ENCODE data around the gene LRP5.
A peak's percentile ranks its signal among the peaks of the same experiment; 100 is the strongest.
"Not testable (repeated sequence)": the region's sequence is repeated elsewhere in the genome, so short reads cannot be mapped to it uniquely, and the experiment has no call there.

LRP5 gene

DNA sequence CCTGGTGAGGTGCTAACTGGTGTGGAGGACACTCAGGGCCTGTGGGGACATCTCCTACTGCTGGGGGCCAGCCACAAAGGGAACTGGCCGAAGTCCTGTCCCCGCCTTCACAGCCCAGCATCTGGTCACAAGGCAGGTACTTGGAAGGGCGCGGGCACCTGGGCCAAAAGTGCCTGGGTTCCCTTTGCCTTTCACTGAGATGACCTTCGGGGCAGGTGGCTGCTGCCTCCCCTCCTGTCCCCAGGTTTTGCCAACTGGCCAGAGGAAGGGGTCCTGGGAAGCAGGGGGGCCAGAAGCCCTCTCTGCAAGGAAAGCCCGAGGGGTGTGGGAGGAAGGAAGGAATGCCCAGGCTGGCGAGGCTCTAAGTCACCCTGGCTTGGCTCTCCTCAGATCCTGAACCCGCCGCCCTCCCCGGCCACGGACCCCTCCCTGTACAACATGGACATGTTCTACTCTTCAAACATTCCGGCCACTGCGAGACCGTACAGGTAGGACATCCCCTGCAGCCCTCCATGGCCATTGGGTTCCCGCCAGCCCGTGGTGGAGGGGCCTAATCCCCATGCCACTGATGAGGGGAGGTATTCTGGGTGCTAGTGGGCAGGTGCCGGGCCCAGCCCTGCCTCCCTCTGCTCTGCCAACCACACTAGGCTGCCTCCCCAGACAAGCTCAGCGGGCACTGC, 133.8 kb downstream of the LRP5 start:
- DNase-seq: no peak

DNA sequence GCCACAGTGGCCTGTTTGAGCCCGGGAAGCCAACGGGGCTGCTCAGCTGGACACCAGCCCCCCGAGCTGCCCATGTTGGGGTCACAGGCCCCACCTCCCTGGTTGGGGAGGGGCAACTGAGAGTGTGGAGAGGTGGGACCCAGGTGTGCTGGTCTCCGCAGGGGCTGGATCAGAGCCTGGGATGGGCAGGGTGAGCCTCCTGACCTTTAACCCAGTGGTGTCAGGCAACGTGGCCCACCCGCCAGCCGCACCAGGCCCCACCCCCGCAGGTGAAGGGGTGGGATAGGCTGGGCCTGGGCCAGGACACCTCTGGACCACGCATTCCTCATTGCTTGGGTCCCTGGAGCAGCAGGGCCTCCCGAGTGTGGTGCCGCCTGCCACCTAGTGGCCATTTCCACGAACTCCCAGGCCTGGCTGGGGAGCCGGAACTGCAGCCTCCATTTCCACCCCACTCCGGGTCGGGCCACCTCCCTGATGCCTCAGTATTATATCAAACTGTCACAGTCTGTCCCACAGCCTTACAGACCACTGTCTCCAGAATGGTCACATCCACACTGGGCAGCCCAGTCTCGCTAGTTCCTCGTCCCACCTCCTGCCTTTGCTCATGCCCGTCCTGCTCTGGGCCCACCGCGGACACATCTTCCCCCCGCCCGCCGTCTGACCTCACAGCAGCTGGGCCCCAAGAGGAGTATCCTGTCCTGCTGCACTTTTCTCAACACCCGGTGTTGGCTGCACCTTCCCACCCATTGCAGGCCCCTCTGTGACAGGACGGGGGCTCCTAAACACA, 134.8 kb downstream of the LRP5 start:
- DNase-seq: no peak

DNA sequence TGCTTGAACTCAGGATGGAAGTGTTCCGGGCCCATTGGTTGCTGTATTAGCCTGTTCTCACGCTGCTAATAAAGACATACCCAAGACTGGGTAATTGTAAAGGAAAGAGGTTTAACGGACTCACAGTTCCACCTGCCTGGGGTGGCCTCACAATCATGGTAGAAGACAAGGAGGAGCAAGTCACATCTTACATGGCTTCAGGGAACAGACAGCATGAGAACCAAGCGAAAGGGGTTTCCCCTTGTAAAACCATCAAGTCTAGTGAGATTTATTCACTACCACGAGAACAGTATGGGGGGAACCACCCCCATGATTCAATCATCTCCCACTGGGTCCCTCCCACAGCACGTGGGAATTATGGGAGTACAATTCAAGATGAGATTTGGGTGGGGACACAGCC, 135.5 kb downstream of the LRP5 start:
- not testable (repeated sequence) for DNase-seq

DNA sequence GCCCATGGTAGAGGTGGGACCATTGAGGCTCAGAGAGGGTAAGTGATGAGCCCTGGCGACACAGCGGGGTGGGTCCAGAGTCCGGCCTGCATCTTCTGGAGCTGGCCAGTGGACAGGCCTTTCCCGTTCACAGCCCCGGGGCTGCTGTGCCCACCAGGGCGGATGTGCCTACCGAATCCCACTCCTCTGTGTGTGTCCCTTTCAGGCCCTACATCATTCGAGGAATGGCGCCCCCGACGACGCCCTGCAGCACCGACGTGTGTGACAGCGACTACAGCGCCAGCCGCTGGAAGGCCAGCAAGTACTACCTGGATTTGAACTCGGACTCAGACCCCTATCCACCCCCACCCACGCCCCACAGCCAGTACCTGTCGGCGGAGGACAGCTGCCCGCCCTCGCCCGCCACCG, 136.2 kb downstream of the LRP5 start:
- no peak for DNase-seq

DNA sequence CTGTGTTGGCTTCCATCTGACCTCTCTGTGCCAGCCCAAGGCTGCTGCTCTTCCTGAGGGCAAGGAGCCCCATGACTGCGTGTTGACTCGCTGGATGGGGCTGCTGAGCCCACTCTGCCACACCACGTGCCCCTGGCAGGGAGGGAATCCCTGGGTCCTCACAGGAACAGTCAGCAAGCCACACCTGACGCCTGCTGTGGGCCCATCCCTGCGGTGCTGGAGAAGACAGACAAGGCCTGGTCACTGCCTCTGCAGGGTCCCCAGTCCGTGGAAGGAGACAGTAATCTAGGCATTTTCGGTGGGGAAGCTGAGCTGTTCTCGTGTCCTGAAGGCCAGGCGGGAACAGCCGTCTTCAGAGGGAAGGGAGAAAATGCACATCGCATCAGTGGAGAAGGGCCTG, 137.6 kb downstream of the LRP5 start:
- no peak for DNase-seq

DNA sequence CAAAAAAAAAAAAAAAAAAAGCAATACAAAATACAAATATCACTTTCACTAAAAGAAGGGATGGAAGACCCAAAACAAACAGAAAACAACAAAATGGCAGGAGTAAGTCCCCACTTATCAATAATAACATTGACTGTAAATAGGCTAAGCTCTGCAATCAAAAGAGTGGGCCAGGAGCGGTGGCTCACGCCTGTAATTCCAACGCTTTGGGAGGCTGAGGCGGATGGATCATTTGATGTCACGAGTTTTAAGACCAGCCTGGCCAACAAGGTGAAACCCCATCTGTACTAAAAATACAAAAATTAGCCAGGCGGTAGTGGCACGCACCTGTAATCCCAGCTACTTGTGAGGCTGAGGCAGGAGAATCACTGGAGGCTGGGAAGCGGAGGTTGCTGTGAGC, 138.3 kb downstream of the LRP5 start:
- DNase-seq: no peak

DNA sequence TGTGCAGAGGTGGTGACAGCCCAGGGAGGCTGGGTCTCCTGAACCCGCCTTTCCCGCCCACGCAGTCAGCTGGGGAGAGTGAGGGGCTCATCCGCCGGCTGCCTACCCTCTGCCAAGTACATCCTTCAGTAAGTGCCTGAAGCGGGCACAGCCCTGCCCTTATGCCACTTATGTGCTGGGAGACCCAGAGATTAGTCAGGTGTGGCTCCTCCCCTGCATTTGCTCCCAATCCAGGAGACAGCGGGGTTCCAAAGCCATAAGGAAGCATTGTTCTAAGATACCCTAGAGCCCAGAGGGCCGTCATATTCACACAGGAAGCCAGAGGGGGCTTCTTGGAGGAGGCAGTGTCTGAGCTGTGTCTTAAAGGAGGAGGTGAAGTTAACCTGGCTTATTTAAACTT, 142.4 kb downstream of the LRP5 start:
- DNase-seq: no peak

DNA sequence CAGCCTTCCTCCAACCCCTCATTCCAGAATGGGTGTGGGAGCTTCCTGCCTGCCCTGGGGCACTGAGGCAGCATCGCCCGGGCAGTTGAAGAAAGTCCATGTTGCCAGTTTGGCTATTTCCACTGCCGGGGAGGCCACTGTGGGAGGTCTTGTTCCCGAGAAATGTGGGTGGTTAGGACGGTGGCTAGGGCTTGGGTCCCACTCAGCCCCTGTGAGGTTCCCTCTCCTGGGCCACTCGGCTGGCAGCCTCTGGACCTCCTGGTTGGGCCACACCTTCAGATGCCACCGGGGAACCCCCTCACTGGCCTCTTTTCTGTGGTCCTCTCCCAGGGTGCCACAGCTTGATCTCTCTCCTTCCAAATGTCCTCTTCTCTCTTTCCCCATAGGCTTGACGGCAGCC, 143.1 kb downstream of the LRP5 start:
- DNase-seq: no peak

DNA sequence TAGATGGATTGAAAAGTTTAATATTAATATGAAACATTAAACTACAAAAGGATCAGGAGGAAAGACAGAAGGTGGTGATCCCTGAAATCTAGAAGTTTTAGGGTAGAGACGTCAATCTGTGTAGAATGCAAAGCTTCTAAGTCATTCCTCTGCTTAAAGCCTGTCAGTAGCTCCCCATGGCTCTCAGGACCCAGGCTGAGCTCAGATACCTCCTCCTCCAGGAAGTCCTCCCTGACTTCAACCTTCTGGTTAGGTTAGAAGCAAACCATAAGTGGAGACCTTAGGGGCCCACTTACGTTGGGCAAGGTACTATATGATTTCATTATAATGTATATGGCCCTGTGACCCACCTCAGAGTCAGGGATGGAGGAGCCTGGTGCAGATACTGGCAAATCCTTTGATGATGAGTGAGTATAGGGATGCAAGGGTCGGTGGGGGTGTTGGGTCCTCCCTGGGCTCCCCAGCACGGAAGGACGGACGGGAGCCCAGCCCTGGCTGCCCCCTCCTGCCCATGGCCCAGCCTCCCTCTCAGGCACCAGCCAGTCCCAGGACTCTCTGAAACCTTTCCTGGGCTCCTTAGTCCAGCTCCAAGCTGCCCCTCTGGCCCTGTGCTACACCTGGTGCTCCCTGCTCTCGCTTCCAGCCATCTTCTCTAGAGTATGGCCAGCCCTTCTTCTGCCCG, 145.0 kb downstream of the LRP5 start:
- DNase-seq: no peak

DNA sequence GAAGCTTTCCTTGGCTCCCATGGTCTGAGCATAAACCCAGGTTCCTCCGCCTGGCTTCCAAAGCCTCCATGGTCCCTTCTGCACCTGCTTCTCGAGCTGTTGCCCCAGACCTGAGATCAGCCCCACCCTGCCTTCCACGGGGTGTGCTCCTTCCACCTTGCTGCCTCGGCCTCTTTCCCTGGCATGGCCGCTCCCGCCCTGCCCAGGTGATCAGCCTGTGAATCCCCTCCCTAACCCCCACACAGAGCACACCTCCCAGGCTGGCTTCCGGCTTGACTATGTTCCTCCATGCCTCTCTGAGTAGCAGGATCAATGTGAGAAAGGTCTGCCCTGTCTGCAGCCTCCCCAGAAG, 145.5 kb downstream of the LRP5 start:
- DNase-seq: no peak

DNA sequence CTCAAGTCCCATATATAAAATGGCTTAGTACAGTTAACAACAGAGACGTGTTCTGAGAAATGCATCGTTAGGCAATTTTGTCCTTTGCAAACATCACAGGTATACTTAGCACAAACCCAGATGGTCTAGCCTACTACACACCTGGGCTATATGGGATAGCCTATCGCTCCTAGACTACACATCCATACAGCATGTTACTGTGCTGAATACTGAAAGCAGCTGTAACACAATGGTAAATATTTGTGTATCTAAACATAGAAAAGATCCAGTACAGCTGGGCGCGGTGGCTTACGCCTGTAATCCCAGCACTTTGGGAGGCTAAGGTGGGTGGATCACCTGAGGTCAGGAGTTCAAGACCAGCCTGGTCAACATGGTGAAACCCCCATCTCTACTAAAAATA, 145.9 kb downstream of the LRP5 start:
- not testable (repeated sequence) for DNase-seq

DNA sequence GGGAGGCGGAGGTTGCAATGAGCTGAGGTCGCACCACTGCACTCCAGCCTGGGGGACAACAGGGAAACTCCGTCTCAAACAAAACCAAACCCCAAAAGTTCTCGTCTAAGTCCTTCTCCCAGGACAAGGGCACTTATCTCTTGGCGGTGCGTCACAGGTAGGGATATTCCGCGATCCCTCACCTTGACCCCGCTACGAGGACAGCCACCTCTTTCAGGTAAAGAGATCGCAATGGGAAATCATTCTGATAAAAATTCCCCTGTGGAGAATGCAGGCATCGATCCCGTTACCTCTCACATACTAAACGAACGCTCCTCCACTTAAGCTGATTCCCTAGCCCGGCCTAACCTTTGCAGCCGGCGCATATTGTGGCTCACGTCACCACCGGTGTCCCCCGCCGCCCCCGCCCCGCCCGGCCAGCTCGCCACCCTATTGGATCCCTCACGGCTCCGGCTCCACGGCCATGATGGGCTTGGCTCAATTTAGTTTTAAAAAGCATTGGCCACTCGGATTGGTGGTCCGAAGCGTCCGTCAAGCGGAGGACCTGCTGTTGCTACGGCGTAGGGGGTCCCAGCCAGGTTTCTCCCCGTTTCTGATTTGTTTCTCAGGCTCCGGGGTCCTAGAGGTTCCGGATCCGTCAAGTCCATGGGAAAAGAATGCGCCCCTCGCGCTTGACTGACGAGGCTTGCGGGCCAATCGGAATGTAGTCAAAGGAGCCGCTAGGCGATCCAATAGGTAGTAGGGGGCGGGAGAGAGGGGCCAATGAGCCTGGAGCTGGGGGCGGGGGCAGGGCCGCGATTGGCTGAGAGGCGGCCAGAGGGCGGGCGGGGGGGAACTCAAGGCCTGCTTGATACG, 147.7 kb downstream of the LRP5 start:
- peak; percentile 98 for DNase-seq

DNA sequence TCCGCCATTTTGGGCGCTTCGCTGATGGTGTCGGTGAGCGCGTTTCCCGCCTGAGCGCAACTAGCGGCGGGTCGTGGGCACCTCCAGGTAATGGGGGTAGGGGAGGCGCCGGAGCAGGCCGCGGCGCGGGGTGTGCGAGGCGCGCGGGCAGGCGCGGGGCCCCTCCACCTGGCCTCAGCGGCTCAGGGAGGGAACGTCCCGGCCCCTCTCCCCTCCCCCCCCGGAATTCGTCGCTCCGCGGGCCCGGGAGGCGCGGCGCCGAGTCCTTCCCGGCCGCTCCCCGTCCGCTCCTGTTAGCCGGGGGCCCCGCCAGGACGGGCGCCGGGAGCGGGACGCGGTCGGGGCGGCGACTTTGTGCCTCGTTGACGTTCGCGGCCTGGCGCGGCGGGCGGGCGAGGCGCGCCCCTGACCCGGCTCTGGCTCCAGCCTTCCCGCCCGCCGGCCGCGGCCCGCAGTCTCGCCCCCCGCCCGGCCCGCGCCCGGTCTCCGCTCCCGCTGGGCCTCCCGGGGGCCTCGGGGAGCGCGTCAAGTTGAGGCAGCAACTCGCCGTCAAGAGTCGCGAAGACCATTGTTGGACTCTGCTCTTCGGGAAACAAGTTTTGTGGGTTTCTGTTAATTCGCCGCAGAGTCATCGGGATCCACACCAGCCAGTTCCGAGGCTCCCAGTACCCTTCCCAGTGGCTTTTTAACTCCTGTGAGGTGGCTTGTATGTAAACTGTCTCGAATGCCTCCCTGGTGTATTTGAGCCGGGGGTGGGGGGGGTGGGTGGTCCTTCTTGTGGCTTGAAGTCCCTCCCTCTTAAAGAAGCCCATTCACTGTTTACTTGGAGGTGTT, 148.6 kb downstream of the LRP5 start, which contains the start of gene PPP6R3:
PPP6R3 (plus strand) TSS at position 12 of the 834 bp plus-strand sequence. CDS start 76,913 bp downstream, outside the sequence.
- no peak for DNase-seq

DNA sequence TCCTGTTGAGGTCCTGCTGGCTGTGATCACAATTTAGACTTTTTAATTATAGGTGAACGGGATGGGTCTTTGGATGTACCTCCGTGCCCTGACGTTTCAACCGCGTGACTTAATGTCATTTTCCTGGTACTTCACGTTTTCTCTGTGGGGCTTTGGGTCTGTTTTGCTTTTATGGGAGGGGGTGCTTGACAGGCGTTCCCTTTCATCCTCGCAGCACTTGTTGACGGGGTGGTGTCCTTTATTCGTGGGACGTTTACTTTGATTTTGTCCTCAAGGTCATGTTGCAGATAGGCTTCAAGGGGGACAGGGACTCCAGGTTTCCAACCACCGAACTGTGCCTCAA, 149.2 kb downstream of the LRP5 start:
- no peak for DNase-seq

DNA sequence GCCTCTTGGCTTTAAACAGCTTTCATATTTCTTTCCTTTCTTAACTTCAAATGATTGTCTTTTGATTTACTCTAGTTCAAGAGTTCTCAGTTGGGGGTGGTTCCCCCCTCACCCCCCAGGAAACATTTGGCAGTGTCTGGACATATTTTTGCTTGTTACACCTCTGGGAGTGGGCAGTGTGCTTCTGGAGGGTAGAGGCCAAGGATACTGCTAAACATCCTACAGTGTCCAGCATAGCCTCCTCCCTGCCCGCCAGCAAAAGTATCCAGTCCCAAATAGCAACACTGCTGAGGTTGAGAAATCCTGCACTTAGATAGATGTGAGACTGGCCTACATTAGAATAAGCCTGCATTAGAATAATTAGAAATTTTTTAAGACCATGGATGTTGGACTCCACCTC, 151.3 kb downstream of the LRP5 start:
- no peak for DNase-seq

DNA sequence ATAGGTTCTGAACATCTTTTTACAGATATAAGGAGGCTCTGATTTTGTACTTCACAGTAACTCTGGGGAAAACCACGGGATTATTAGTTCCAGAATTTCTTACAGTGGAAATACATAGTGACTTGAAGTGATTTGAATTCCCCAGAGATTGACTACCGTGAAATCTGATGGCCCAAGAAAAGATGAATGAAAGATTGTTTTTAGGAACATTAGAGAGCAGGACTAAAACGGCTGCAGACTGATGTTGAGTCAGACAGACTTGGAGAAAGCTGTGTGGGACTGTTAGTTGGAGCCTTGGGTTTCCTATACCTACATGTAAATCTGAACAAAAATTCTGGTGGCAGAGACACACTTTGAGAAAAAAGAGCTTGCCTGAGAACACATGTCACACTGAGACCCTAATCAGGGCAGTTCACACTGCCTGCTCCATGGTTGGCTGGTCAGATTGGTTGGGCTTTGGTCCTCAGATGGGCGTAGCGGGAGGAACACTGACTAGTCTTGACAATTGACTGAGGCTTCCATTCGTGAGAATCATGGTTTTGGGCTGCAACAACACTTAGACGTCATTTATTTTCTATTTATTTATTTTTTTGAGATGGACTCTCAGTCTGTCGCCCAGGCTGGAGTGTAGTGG, 154.9 kb downstream of the LRP5 start:
- DNase-seq: no peak

DNA sequence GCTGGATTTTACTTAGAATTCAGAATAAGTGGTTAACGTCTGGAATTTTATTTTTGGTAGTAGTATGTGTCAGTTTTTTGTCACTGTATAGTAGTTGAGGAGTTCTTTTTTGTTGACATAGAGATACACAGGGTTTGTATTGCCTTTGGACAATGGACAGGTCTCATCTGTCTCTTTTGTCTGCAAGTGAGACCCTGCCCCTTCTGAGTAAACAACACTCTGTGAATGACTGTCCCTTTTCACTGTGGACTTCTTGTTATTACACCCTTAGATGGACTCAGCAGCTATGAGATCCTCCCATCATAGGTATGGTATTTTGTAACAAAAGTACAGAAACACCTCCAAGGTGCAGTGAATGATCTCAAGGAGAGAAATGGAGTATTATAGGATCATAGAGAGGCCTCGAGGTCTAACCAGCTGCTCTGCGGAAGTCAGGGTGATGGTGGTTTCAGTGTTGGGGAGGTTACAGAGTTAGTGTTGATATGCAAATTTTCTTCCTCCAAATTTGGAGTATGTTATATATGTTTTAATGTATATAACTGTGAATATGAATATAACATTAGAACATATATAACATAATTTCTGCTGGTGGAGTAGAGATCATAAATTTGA, 155.9 kb downstream of the LRP5 start:
- no peak for DNase-seq

DNA sequence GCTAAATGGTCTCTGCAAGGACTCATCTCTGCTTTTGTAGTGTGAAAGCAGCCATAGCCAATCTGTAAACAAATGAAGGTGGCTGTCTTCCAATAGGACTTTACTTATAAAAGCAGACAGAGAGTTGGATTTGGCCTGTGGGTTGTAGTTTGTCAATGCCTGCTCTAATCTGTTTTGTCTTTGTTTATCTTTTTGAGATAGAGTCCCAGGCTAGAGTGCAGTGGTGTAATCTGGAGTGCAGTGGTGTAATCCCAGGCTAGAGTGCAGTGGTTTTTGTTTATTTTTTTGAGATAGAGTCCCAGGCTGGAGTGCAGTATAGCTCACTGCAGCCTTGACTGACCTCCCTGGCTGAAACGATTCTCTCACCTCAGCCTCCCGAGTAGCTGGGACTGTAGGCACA, 156.7 kb downstream of the LRP5 start:
- no peak for DNase-seq

DNA sequence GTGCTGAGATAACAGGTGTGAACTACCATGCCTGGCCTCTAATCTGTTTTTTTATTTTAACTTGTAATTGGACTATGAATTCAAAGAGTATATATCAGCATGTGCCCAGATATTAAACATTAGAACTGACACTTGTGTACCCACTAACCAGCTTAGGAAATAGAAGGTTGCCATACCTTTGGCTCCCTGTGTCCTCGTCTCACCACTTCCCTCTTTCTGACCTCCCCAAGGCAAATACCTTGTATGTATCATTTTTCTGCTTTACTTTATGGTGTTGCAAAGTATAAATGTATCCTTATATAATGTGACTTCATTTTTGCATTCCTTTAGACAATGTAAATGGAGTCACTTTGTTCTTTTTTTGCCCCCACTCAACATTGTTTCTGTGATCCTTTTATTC, 157.3 kb downstream of the LRP5 start:
- DNase-seq: no peak

DNA sequence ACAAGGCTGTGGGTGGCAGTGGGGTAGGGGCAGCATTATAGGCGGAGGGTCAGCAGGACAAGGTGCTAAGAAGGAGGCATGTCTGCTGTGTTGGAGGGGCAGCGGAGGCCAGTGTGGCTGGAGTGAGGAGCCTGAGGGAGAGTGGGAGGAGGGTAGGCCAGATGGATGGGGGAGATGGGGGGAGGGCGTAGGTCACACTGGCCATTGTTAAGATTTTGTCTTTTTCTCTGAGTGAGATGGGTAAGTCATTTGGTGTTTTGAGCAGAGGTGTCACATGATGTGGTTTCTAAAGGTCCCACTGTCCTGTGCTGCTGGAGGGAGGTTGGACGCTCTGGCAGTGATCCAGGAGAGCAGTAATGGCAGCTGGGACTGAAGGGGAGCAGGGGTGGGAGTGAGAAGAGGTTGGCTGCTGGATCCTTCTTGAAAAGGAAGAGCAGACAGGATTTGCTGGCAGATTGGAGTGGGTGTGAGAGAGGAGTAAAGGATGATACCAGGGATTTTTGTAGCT, 158.0 kb downstream of the LRP5 start:
- no peak for DNase-seq

All from NCI-H2107 (cell line).